ENCODE measurements around the gene CD300LG.

Gene CD300LG

GRCh38 chr17:43808076-43808475 lies 38.9 kb upstream of the CD300LG start:
- Histone ChIP-seq H3K36me3 (ENCODE audit: control insufficient read depth in 4 of 4, insufficient read depth in 4 of 4, low read length in 3 of 4) (peaks cover 0 to 21% (median under 1%) of the 10 kb centered on the region in 4 experiments), H3K9me3 (ENCODE audit: control extremely low read depth in 1 of 5, control insufficient read depth in 4 of 5, insufficient read depth in 2 of 5, low read depth in 1 of 5, low read length in 4 of 5) (no peaks in the 10 kb centered on the region), H3K4me1 (ENCODE audit: control extremely low read depth in 1 of 4, control insufficient read depth in 4 of 4, insufficient read depth in 4 of 4, low read length in 3 of 4) (no peaks in the 10 kb centered on the region), H3K27ac (ENCODE audit: insufficient read depth in 1 of 2, low read depth in 1 of 2, low read length in 2 of 2, poor library complexity in 1 of 2, severe bottlenecking in 2 of 2) (no peak overlapping the region), H3K27me3 (replicated peaks in 2 of 5; ENCODE audit: control insufficient read depth in 4 of 5, insufficient read depth in 5 of 5, low read length in 4 of 5) (no peaks in the 10 kb centered on the region), H3K4me3 (ENCODE audit: control insufficient read depth in 1 of 7, extremely low read depth in 1 of 7, insufficient read depth in 4 of 7, low read depth in 2 of 7, low read length in 6 of 7) (no peak overlapping the region)
- no peak for DNase-seq
- ChIA-PET POLR2A (no interaction called here), CTCF (interaction anchor here (1.6 kb wide), 1 partner anchor 38 kb away, joined by 4 read pairs; the partner anchor contains the start of gene CD300LG)
- 100% methylated on average over 3 of the region's 4 CpGs for WGBS (ENCODE audit: insufficient coverage)

- Histone ChIP-seq H3K27ac (ENCODE audit: insufficient read depth in 1 of 2, low read depth in 1 of 2, low read length in 2 of 2, poor library complexity in 1 of 2, severe bottlenecking in 2 of 2) (no peak overlapping the region), H3K9me3 (ENCODE audit: control extremely low read depth in 1 of 5, control insufficient read depth in 4 of 5, insufficient read depth in 2 of 5, low read depth in 1 of 5, low read length in 4 of 5) (no peaks in the 10 kb centered on the region), H3K4me1 (ENCODE audit: control extremely low read depth in 1 of 4, control insufficient read depth in 4 of 4, insufficient read depth in 4 of 4, low read length in 3 of 4) (no peaks in the 10 kb centered on the region), H3K27me3 (replicated peaks in 2 of 5; ENCODE audit: control insufficient read depth in 4 of 5, insufficient read depth in 5 of 5, low read length in 4 of 5) (no peaks in the 10 kb centered on the region), H3K4me3 (ENCODE audit: control insufficient read depth in 1 of 7, extremely low read depth in 1 of 7, insufficient read depth in 4 of 7, low read depth in 2 of 7, low read length in 6 of 7) (no peak overlapping the region), H3K36me3 (ENCODE audit: control insufficient read depth in 4 of 4, insufficient read depth in 4 of 4, low read length in 3 of 4) (peaks cover 0 to 30% (median 4%) of the 10 kb centered on the region in 4 experiments)
- WGBS (ENCODE audit: insufficient coverage): 100% methylated on average over 2 of the region's 5 CpGs
- CTCF ChIA-PET: no interaction called here
- DNase-seq: no peak
- POLR2A ChIA-PET: no interaction called here
Observed at GRCh38 chr17:43809121-43809520, 37.9 kb upstream of the CD300LG start.

GRCh38 chr17:43810226-43810715 lies 36.7 kb upstream of the CD300LG start:
- 80% methylated on average over 1 of the region's 4 CpGs for WGBS (ENCODE audit: insufficient coverage)
- POLR2A ChIA-PET: no interaction called here
- Histone ChIP-seq H3K36me3 (ENCODE audit: control insufficient read depth in 4 of 4, insufficient read depth in 4 of 4, low read length in 3 of 4) (peaks cover 0 to 31% (median 4%) of the 10 kb centered on the region in 4 experiments), H3K27ac (ENCODE audit: insufficient read depth in 1 of 2, low read depth in 1 of 2, low read length in 2 of 2, poor library complexity in 1 of 2, severe bottlenecking in 2 of 2) (no peak overlapping the region), H3K27me3 (replicated peaks in 2 of 5; ENCODE audit: control insufficient read depth in 4 of 5, insufficient read depth in 5 of 5, low read length in 4 of 5) (no peaks in the 10 kb centered on the region), H3K9me3 (ENCODE audit: control extremely low read depth in 1 of 5, control insufficient read depth in 4 of 5, insufficient read depth in 2 of 5, low read depth in 1 of 5, low read length in 4 of 5) (no peaks in the 10 kb centered on the region), H3K4me3 (ENCODE audit: control insufficient read depth in 1 of 7, extremely low read depth in 1 of 7, insufficient read depth in 4 of 7, low read depth in 2 of 7, low read length in 6 of 7) (no peak overlapping the region), H3K4me1 (ENCODE audit: control extremely low read depth in 1 of 4, control insufficient read depth in 4 of 4, insufficient read depth in 4 of 4, low read length in 3 of 4) (no peaks in the 10 kb centered on the region)
- no peak for DNase-seq
- CTCF ChIA-PET: no interaction called here

GRCh38 chr17:43810823-43811222 lies 36.2 kb upstream of the CD300LG start:
- H3K27me3 ChIP-seq (replicated peaks in 2 of 5; ENCODE audit: control insufficient read depth in 4 of 5, insufficient read depth in 5 of 5, low read length in 4 of 5): no peaks in the 10 kb centered on the region
- 84% methylated on average over 5 of the region's 5 CpGs for WGBS (ENCODE audit: insufficient coverage)
- DNase-seq: no peak
- POLR2A ChIA-PET: no interaction called here
- peaks cover 0 to 31% (median 4%) of the 10 kb centered on the region in 4 experiments for H3K36me3 ChIP-seq (ENCODE audit: control insufficient read depth in 4 of 4, insufficient read depth in 4 of 4, low read length in 3 of 4)
- H3K27ac ChIP-seq (ENCODE audit: insufficient read depth in 1 of 2, low read depth in 1 of 2, low read length in 2 of 2, poor library complexity in 1 of 2, severe bottlenecking in 2 of 2): no peak overlapping the region
- CTCF ChIA-PET: no interaction called here
- H3K4me1 ChIP-seq (ENCODE audit: control extremely low read depth in 1 of 4, control insufficient read depth in 4 of 4, insufficient read depth in 4 of 4, low read length in 3 of 4): no peaks in the 10 kb centered on the region
- no peak overlapping the region for H3K4me3 ChIP-seq (ENCODE audit: control insufficient read depth in 1 of 7, extremely low read depth in 1 of 7, insufficient read depth in 4 of 7, low read depth in 2 of 7, low read length in 6 of 7)
- no peaks in the 10 kb centered on the region for H3K9me3 ChIP-seq (ENCODE audit: control extremely low read depth in 1 of 5, control insufficient read depth in 4 of 5, insufficient read depth in 2 of 5, low read depth in 1 of 5, low read length in 4 of 5)

- Histone ChIP-seq H3K4me3 (ENCODE audit: control insufficient read depth in 1 of 7, extremely low read depth in 1 of 7, insufficient read depth in 4 of 7, low read depth in 2 of 7, low read length in 6 of 7) (no peak overlapping the region), H3K36me3 (ENCODE audit: control insufficient read depth in 4 of 4, insufficient read depth in 4 of 4, low read length in 3 of 4) (peaks cover 0 to 31% (median 4%) of the 10 kb centered on the region in 4 experiments), H3K27me3 (replicated peaks in 2 of 5; ENCODE audit: control insufficient read depth in 4 of 5, insufficient read depth in 5 of 5, low read length in 4 of 5) (no peaks in the 10 kb centered on the region), H3K9me3 (ENCODE audit: control extremely low read depth in 1 of 5, control insufficient read depth in 4 of 5, insufficient read depth in 2 of 5, low read depth in 1 of 5, low read length in 4 of 5) (no peaks in the 10 kb centered on the region), H3K4me1 (ENCODE audit: control extremely low read depth in 1 of 4, control insufficient read depth in 4 of 4, insufficient read depth in 4 of 4, low read length in 3 of 4) (no peaks in the 10 kb centered on the region), H3K27ac (ENCODE audit: insufficient read depth in 1 of 2, low read depth in 1 of 2, low read length in 2 of 2, poor library complexity in 1 of 2, severe bottlenecking in 2 of 2) (no peak overlapping the region)
- 100% methylated on average over 6 of the region's 10 CpGs for WGBS (ENCODE audit: insufficient coverage)
- CTCF ChIA-PET: no interaction called here
- DNase-seq: no peak
- POLR2A ChIA-PET: interaction anchor here (0.5 kb wide), 1 partner anchor 258 kb away, joined by 7 read pairs; no protein-coding TSS in a partner anchor
Observed at GRCh38 chr17:43812396-43813265, 34.3 kb upstream of the CD300LG start.

GRCh38 chr17:43813386-43813785 lies 33.6 kb upstream of the CD300LG start:
- Histone ChIP-seq H3K36me3 (ENCODE audit: control insufficient read depth in 4 of 4, insufficient read depth in 4 of 4, low read length in 3 of 4) (peaks cover 0 to 29% (median 4%) of the 10 kb centered on the region in 4 experiments), H3K27me3 (replicated peaks in 2 of 5; ENCODE audit: control insufficient read depth in 4 of 5, insufficient read depth in 5 of 5, low read length in 4 of 5) (no peaks in the 10 kb centered on the region), H3K4me3 (ENCODE audit: control insufficient read depth in 1 of 7, extremely low read depth in 1 of 7, insufficient read depth in 4 of 7, low read depth in 2 of 7, low read length in 6 of 7) (no peak overlapping the region), H3K9me3 (ENCODE audit: control extremely low read depth in 1 of 5, control insufficient read depth in 4 of 5, insufficient read depth in 2 of 5, low read depth in 1 of 5, low read length in 4 of 5) (no peaks in the 10 kb centered on the region), H3K27ac (ENCODE audit: insufficient read depth in 1 of 2, low read depth in 1 of 2, low read length in 2 of 2, poor library complexity in 1 of 2, severe bottlenecking in 2 of 2) (no peak overlapping the region), H3K4me1 (ENCODE audit: control extremely low read depth in 1 of 4, control insufficient read depth in 4 of 4, insufficient read depth in 4 of 4, low read length in 3 of 4) (no peaks in the 10 kb centered on the region)
- CTCF ChIA-PET: interaction anchor here (1.2 kb wide), 1 partner anchor 65 kb away, joined by 3 read pairs; no protein-coding TSS in a partner anchor
- POLR2A ChIA-PET: no interaction called here
- no peak for DNase-seq
- WGBS (ENCODE audit: insufficient coverage): 81% methylated on average over 2 of the region's 3 CpGs

- Histone ChIP-seq H3K9me3 (ENCODE audit: control extremely low read depth in 1 of 5, control insufficient read depth in 4 of 5, insufficient read depth in 2 of 5, low read depth in 1 of 5, low read length in 4 of 5) (no peaks in the 10 kb centered on the region), H3K4me1 (ENCODE audit: control extremely low read depth in 1 of 4, control insufficient read depth in 4 of 4, insufficient read depth in 4 of 4, low read length in 3 of 4) (no peaks in the 10 kb centered on the region), H3K27me3 (replicated peaks in 2 of 5; ENCODE audit: control insufficient read depth in 4 of 5, insufficient read depth in 5 of 5, low read length in 4 of 5) (no peaks in the 10 kb centered on the region), H3K36me3 (ENCODE audit: control insufficient read depth in 4 of 4, insufficient read depth in 4 of 4, low read length in 3 of 4) (peaks cover 0 to 23% (median 4%) of the 10 kb centered on the region in 4 experiments), H3K27ac (ENCODE audit: insufficient read depth in 1 of 2, low read depth in 1 of 2, low read length in 2 of 2, poor library complexity in 1 of 2, severe bottlenecking in 2 of 2) (no peak overlapping the region), H3K4me3 (ENCODE audit: control insufficient read depth in 1 of 7, extremely low read depth in 1 of 7, insufficient read depth in 4 of 7, low read depth in 2 of 7, low read length in 6 of 7) (no peak overlapping the region)
- 91% methylated on average over 9 of the region's 12 CpGs for WGBS (ENCODE audit: insufficient coverage)
- ChIA-PET POLR2A (no interaction called here), CTCF (interaction anchor here (1.2 kb wide), 1 partner anchor 65 kb away, joined by 3 read pairs; no protein-coding TSS in a partner anchor)
- DNase-seq: no peak
Observed at GRCh38 chr17:43814026-43814425, 33.0 kb upstream of the CD300LG start.

Data from common myeloid progenitor, CD34-positive (primary cell).